ENCODE data around the gene CDK5RAP2. TPM values are rescaled to one million over a fixed set of nuclear protein-coding genes. Genes with fewer than 3 reads are reported as not detected.
A peak's percentile ranks its signal among the peaks of the same experiment; 100 is the strongest.

Gene CDK5RAP2
- total RNA-seq, 6 experiments from 2014 or later: 28.4 to 40.8 (median 36.8) TPM

DNA sequence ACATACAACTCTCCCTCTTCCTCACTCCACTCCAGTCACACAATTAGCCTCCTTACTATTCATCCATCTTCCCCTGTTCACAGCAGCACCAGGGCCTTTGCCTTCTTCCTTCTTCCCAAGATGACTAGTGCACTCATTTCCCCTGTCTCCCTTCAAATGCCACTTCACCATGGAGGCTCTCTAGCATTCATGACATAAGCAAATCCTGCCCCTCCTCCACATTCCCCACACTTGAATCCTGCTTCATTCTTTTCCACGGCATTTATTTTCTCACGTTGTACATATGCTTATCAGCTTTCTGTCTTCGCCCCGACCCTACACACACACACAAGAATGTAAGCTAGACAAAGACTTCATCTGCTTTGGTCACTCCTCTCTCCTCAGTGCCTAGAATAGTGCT is 133.3 kb downstream of the CDK5RAP2 start:
- H3K9me3 Mint-ChIP-seq: no peaks in the 10 kb centered on the region
- peaks cover 27% of the 10 kb centered on the region for H3K36me3 Mint-ChIP-seq (ENCODE audit: low read depth)
- H3K27me3 Mint-ChIP-seq (ENCODE audit: insufficient read depth): peaks cover 4% of the 10 kb centered on the region; the same call in 1 of the 2 replicates
- TF ChIP-seq, protein P1, sequence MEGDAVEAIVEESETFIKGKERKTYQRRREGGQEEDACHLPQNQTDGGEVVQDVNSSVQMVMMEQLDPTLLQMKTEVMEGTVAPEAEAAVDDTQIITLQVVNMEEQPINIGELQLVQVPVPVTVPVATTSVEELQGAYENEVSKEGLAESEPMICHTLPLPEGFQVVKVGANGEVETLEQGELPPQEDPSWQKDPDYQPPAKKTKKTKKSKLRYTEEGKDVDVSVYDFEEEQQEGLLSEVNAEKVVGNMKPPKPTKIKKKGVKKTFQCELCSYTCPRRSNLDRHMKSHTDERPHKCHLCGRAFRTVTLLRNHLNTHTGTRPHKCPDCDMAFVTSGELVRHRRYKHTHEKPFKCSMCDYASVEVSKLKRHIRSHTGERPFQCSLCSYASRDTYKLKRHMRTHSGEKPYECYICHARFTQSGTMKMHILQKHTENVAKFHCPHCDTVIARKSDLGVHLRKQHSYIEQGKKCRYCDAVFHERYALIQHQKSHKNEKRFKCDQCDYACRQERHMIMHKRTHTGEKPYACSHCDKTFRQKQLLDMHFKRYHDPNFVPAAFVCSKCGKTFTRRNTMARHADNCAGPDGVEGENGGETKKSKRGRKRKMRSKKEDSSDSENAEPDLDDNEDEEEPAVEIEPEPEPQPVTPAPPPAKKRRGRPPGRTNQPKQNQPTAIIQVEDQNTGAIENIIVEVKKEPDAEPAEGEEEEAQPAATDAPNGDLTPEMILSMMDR (IDR thresholded peaks at IDR 0.05): no peak
- H3K4me3 Mint-ChIP-seq: no peak overlapping the region
- peaks cover 46% of the 10 kb centered on the region for H3K4me1 Mint-ChIP-seq (ENCODE audit: low read depth)
- no peak overlapping the region for H3K27ac Mint-ChIP-seq
- DNase-seq: no peak

DNA sequence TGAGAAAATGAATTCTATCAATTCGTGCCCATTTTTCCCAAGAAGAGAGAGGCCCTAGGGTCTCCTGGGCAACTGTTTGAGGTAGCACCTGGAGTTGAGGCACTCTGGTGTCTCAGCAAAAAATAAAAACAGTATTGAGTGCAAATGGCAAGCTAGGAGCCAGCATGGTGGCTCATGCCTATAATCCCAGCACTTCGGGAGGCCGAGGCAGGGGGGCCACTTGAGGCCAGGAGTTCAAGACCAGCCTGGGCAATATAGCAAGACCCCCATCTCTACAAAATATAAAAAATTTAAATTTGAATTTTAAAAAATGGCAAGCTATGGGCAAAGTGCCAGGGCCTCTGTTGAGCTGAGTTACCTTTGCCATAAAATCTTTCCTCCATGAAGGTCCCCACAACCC is 136.0 kb downstream of the CDK5RAP2 start:
- H3K27ac Mint-ChIP-seq: no peak overlapping the region
- H3K36me3 Mint-ChIP-seq (ENCODE audit: low read depth): peaks cover 25% of the 10 kb centered on the region
- H3K27me3 Mint-ChIP-seq (ENCODE audit: insufficient read depth): peaks cover 4% of the 10 kb centered on the region; the same call in 1 of the 2 replicates
- no peak for DNase-seq
- peaks cover 46% of the 10 kb centered on the region for H3K4me1 Mint-ChIP-seq (ENCODE audit: low read depth)
- TF ChIP-seq, protein P1 (IDR thresholded peaks at IDR 0.05): no peak
- no peaks in the 10 kb centered on the region for H3K9me3 Mint-ChIP-seq
- no peak overlapping the region for H3K4me3 Mint-ChIP-seq

DNA sequence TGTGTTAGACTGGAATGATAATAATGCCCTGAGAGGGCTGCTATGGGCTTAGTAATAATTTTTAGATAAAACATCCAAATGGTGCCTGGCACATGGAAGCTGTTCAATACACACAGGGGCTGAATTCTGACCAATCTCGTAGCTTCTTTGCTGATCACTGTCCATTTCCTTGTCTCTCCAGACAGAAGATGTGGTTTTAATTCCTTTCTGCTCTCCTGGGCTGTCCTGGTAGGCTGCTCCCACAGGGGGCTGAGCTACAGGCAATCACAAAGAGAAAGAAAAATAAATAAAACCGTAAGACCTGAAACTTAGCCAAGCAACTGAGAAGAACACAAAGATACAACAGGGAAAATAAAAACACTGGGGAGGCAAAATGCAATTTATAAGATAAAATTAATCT is 136.5 kb downstream of the CDK5RAP2 start:
- no peaks in the 10 kb centered on the region for H3K9me3 Mint-ChIP-seq
- no peak overlapping the region for H3K4me3 Mint-ChIP-seq
- peaks cover 49% of the 10 kb centered on the region for H3K4me1 Mint-ChIP-seq (ENCODE audit: low read depth)
- DNase-seq: peak; percentile 8
- H3K27me3 Mint-ChIP-seq (ENCODE audit: insufficient read depth): peaks cover 4% of the 10 kb centered on the region; the same call in 1 of the 2 replicates
- peak overlapping the region; percentile 61 for H3K27ac Mint-ChIP-seq
- peaks cover 23% of the 10 kb centered on the region for H3K36me3 Mint-ChIP-seq (ENCODE audit: low read depth)
- TF ChIP-seq, protein P1 (IDR thresholded peaks at IDR 0.05): no peak

DNA sequence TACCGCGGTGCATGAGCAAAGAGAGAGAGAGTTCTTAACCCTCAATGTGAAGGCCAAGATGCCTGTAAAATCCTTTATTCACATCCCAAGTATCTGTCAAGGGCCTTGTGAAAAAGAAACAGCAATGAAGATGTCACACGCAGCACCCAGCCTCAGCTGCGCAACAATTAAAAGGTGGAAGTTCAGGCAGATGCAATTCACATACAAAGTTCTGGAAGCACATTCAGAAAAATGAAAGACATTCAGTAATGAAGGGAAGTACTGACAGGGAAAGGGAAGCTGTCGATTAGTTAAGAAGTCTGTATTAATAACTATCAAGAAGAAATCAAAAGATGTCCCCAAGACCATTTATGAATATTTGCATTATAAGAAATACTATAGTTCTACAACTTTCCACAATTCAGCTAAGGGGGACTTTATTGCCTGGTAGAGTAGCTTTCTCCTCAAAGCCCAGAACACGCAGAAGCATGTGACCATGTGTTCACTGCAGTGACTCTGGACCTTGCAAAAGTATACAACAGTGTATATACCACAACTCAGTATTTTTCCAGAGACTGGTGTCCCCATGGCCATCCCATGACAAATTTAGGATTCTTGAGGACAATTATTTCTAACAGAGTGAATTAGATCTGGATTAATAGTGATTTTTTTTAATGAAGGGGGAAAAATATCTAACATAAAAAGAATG is 137.5 kb downstream of the CDK5RAP2 start:
- Mint-ChIP-seq H3K36me3 (ENCODE audit: low read depth) (peaks cover 20% of the 10 kb centered on the region), H3K4me3 (peak overlapping the region; percentile 27), H3K4me1 (ENCODE audit: low read depth) (peaks cover 50% of the 10 kb centered on the region), H3K27ac (peak overlapping the region; percentile 88), H3K27me3 (ENCODE audit: insufficient read depth) (peaks cover 4% of the 10 kb centered on the region; the same call in 1 of the 2 replicates), H3K9me3 (no peaks in the 10 kb centered on the region)
- no peak for DNase-seq
- TF ChIP-seq, protein P1 (IDR thresholded peaks at IDR 0.05): no peak

DNA sequence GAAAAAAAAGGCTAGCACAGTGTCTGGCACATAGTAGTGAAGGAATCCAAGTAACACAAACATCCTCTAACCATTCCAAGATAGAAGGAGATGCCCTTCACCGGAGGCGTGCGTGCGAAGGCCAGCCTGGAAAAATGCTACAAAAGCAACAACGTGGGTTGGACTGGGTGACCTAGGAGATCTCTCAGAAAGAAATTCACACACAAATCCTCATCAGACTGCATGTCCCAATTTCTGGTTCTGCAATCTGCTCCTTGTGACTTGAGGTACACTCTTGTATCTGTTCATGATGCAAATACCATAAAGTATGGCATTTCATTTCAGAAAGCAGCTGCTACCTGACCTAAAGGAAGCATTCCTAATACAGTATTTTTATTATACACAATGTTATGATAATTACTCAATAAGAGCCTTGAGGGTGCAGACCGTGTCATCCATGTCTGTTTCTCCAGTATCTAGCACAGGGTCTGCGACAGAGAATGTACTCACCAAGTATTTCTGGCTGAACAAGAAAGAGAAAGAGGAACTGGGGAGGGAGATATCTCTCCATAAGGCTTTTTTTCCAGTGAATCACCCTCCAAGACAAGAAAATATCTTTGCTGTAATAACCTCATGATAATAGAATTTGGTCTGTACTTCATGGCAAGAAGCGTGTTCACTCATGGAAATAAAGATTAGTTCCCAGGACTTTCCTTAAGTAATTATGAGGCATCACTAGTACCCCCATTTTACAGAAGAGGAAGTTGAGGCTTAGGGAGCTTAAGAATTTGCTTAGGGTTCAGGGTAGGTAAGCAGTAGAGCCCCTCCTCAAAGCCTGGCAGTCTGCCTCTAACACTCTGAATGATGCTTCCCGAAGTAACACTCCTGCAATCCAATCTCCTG is 138.3 kb downstream of the CDK5RAP2 start:
- H3K36me3 Mint-ChIP-seq (ENCODE audit: low read depth): peaks cover 19% of the 10 kb centered on the region
- TF ChIP-seq, protein P1 (IDR thresholded peaks at IDR 0.05): no peak

More for the DNA sequence above, 138.3 kb downstream of the CDK5RAP2 start:
- peaks cover 4% of the 10 kb centered on the region; the same call in 1 of the 2 replicates for H3K27me3 Mint-ChIP-seq (ENCODE audit: insufficient read depth)
- peak overlapping the region; percentile 27 for H3K4me3 Mint-ChIP-seq
- H3K9me3 Mint-ChIP-seq: no peaks in the 10 kb centered on the region
- DNase-seq: peak; percentile 70
- H3K4me1 Mint-ChIP-seq (ENCODE audit: low read depth): peaks cover 54% of the 10 kb centered on the region
- H3K27ac Mint-ChIP-seq: peak overlapping the region; percentile 88

All from HFFc6 (cell line).